Psoas muscle (tissue), 8 donors: ENCODE data around the gene CUL9. TPM values are rescaled to one million over a fixed set of nuclear protein-coding genes. Genes with fewer than 3 reads are reported as not detected.

Experiments
- ATAC-seq, 4 donors: fragments of 200-7000 bp; cut with Tn5 transposase; one replicate each; pipeline ENCODE4 v1.9.1; 2020; ENCODE audit warnings: moderate library complexity in 3 of 4, mild to moderate bottlenecking in 2 of 4
- DNase-seq, 2 donors: peaks; one replicate each; pipeline ENCODE4 v3.0.0-alpha.2; 2020
- H3K27ac ChIP-seq: fragments of 200-600 bp; one replicate; pipeline ENCODE4 v1.8.0; 2022
- H3K27me3 ChIP-seq, 3 donors: fragments of 200-600 bp in 1 of 3; one replicate each; pipeline versions ENCODE4 v1.6.1 to v1.8.0; 2013 to 2022; ENCODE audit warnings: low read length in 2 of 3, mild to moderate bottlenecking in 2 of 3, moderate library complexity in 1 of 3; ENCODE audit not compliant: insufficient read depth in 3 of 3
- H3K36me3 ChIP-seq, 2 donors: fragments of 200-600 bp in 1 of 2; one replicate each; pipeline versions ENCODE4 v1.6.1 to v1.8.0; 2013 to 2022; ENCODE audit warnings: low read depth in 1 of 2, mild to moderate bottlenecking in 1 of 2, moderate library complexity in 1 of 2; ENCODE audit not compliant: insufficient read depth in 1 of 2
- H3K4me1 ChIP-seq: fragments of 200-600 bp; one replicate; pipeline ENCODE4 v1.8.0; 2022
- H3K4me3 ChIP-seq: fragments of 200-600 bp; one replicate; pipeline ENCODE4 v1.8.0; 2022; ENCODE audit warnings: mild to moderate bottlenecking
- H3K9me3 ChIP-seq: fragments of 200-600 bp; one replicate; pipeline ENCODE4 v1.8.0; 2022
- WGBS, 3 donors: extraction: QIAGEN DNeasy Blood & Tissue Kit; methylation state at CpG; one replicate each; pipeline versions ENCODE4 v1.1.6 to v1.1.7; 2013; 5-methylcytosine and 5-hydroxymethylcytosine counted together
- intact Hi-C, 2 donors: fragments of 100-400 bp; cut with DNase I; formaldehyde crosslinking; loops; one replicate each; pipeline versions ENCODE4 v1.11.0 to v1.14.2; 2022
- polyA plus RNA-seq, 3 donors: library from polyadenylated mRNA; stranded (reverse); fragments of 200-250 nt; gene quantifications; one replicate each; pipeline ENCODE4 v1.2.3, GENCODE V29; 2013
- total RNA-seq, 4 donors: library from RNA; stranded (reverse); fragmentation: NEBNext Ultra II Directional in 2 of 4; extraction: Animal tissue kit (Norgen Biotek cat#: 25700) in 2 of 4; gene quantifications; one replicate each; pipeline versions ENCODE4 v1.2.1 to v1.2.4, GENCODE V29; 2021 to 2023
- TF ChIP-seq, protein P1 (sequence below): fragments of 200-600 bp; IDR thresholded peaks from one replicate; pipeline ENCODE4 v1.8.0; 2022; ENCODE audit warnings: antibody characterized with exemption
- donor health status: healthy with polysubstance abuse.
- donor health status: DM: no; HTN: no; CAD: no; lungs with moderate emphysema.
- donor health status: Bipolar disorder and iron deficiency.
- donor health status: healthy.
- donor health status: DM: yes; HTN: yes; CAD: no.
- donor health status: DM: no; HTN: no; CAD: no.
- donor health status: DM: no; HTN: no; CAD: no.
- donor health status: DM: yes; HTN: yes; CAD: no.

CUL9 gene
- total and polyA plus RNA-seq, 7 donors, result 6.3 to 10.9 (median 10.7) TPM

DNA sequence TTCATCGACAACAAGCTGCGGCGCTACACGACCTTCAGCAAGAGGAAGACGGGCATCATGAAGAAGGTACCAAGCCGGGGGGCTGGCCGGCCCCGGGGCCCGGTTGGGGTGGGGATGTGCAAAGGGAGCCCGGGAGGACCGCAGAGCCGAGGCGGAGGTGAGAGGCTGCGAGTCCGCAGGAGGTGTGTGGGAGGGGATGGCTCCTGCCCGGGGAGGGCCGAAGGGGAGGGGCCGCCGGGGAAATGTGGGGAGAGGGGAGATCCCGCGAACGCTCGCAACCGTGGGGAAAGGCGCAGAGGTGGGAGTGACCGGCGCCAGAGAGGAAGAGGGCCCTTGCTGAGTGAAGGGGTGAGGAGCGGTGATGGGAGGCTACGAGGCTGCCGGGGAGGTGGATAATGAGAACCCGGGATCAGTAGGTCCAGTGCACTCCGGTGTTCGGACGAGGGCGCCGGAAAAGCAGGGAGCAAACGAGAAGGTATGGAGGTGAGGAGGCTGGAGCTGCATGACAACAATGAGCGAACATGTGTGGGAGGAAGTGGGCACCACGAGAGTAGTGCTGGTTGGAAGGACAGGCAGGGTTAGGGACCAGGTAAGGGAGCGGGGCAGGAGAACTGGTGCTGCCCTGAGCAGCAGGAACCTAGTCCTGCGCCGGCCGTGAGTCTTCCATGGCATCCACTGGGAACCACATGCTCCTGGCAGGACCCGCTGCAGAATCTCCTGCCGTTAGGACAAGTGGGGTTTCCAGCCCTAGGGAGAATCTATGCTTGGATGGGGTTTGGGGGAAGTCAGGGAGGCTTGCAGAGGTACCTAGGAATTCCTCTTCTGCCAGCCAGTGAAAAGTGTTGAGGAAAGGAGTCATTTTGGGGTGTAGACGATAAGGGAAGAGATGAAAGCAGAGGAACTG lies 9.6 kb upstream of the CUL9 start:
- Histone ChIP-seq H3K4me1 (peaks cover 34% of the 10 kb centered on the region), H3K4me3 (peak overlapping the region; percentile 89), H3K36me3 (peaks cover 0 to 25% of the 10 kb centered on the region in 2 donors), H3K27ac (peak overlapping the region; percentile 97), H3K27me3 (no peaks in the 10 kb centered on the region), H3K9me3 (no peaks in the 10 kb centered on the region)
- peak; percentile 49 to 72 for DNase-seq
- TF ChIP-seq, protein P1, sequence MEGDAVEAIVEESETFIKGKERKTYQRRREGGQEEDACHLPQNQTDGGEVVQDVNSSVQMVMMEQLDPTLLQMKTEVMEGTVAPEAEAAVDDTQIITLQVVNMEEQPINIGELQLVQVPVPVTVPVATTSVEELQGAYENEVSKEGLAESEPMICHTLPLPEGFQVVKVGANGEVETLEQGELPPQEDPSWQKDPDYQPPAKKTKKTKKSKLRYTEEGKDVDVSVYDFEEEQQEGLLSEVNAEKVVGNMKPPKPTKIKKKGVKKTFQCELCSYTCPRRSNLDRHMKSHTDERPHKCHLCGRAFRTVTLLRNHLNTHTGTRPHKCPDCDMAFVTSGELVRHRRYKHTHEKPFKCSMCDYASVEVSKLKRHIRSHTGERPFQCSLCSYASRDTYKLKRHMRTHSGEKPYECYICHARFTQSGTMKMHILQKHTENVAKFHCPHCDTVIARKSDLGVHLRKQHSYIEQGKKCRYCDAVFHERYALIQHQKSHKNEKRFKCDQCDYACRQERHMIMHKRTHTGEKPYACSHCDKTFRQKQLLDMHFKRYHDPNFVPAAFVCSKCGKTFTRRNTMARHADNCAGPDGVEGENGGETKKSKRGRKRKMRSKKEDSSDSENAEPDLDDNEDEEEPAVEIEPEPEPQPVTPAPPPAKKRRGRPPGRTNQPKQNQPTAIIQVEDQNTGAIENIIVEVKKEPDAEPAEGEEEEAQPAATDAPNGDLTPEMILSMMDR, result no peak
- intact Hi-C loops, result no loop called here
- ATAC-seq, result no peak
- 1 to 2% (median 1%) methylated on average over 46 of the region's 46 CpGs for WGBS, 3 donors

- H3K27ac ChIP-seq, result peak overlapping the region; percentile 97
- WGBS, 3 donors, result 34 to 65% (median 38%) methylated on average over 7 to 11 of the region's 11 CpGs
- peaks cover 3 to 38% of the 10 kb centered on the region in 2 donors for H3K36me3 ChIP-seq
- ATAC-seq (no peak), DNase-seq (no peak)
- intact Hi-C loops, result no loop called here
- no peaks in the 10 kb centered on the region for H3K9me3 ChIP-seq
- no peaks in the 10 kb centered on the region for H3K27me3 ChIP-seq
- H3K4me3 ChIP-seq, result peak overlapping the region; percentile 89
- H3K4me1 ChIP-seq, result peaks cover 34% of the 10 kb centered on the region
- TF ChIP-seq, protein P1, result no peak
Observed at GRCh38 chr6:43173591-43174262, 8.3 kb upstream of the CUL9 start.

DNA sequence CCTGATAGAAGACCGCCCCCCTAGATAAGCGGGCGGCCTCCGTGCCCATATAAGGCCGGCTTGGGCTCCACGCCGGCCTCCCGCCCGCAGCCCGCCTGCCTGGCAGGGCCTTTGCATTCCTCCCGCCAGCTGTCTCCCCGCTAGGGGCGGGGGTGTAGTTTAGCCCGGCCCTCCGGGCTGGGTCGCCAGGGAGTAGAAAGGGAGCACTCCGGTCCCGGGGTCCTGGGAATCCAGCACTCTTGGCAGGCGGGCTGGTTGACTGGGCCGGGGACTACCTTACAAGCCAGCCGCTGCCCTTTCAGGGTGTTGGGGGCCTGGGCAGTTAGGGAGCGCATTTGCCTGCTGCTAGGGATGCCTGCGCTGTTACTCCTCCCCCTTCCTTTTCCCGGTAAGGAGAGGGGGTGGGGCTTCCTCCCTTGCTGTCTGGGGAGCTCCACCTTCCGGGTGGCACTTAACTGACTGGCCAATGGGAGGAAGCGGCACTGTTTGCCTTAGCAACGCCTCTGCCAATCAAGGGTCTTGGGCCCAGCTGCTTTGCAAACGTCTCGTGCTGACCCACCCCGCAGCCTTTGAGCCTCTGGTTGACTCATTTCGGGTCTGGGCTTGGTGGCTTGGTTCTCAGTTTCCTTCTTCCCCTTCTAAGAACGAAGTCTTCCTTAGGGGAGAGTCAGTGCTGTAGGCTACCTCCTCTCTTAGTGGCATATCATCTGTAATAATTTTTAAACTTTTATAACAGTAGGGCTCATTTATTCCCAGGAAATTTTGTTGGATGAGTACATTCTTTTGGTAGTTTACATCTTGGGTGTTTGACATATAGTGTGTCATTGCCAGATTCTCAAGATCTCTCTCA lies 7.5 kb upstream of the CUL9 start:
- no peaks in the 10 kb centered on the region for H3K9me3 ChIP-seq
- peak; percentile 96 to 98 for DNase-seq
- peak overlapping the region; percentile 89 for H3K4me3 ChIP-seq
- H3K4me1 ChIP-seq, result peaks cover 34% of the 10 kb centered on the region
- peak overlapping the region; percentile 97 for H3K27ac ChIP-seq
- H3K27me3 ChIP-seq, result no peaks in the 10 kb centered on the region
- H3K36me3 ChIP-seq, result peaks cover 11 to 46% of the 10 kb centered on the region in 2 donors
- TF ChIP-seq, protein P1, result peak; percentile 12
- intact Hi-C loops, result no loop called here
- peak; percentile 81 to 84 (median 84) for ATAC-seq
- 0 to 1% (median 1%) methylated on average over 25 to 32 of the region's 32 CpGs for WGBS, 3 donors

DNA sequence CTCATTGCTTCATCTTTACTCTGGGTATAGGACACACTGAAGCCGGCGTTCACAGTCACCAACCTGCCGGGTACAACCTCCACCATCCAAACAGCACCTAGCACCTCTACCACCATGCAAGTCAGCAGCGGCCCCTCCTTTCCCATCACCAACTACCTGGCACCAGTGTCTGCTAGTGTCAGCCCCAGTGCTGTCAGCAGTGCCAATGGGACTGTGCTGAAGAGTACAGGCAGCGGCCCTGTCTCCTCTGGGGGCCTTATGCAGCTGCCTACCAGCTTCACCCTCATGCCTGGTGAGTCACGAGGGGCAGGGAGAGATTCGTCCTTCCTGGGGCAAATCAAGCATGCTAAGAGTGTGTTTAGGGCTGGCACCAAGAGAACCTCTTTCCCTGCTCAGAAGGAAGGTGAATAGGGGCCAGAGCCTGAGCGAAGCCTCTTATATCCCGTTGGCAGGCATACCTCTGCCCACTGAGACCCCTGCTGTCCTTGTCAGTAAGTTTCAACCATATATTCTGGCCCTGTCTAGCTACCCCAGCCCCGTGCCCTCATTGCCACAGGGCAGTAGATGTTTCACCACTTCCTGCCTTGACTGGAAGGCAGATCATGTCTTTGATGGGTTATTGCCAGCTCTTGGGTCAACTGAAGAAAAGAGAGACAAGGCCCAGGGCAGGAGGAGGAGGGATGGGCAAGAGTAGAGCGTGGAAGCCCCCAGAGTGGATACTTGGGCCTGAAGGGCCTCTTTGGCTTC lies 6.1 kb upstream of the CUL9 start:
- peaks cover 34% of the 10 kb centered on the region for H3K4me1 ChIP-seq

More for the DNA sequence above, 6.1 kb upstream of the CUL9 start:
- Histone ChIP-seq H3K27me3 (no peaks in the 10 kb centered on the region), H3K4me3 (no peak overlapping the region), H3K9me3 (no peaks in the 10 kb centered on the region), H3K36me3 (peaks cover 11 to 57% of the 10 kb centered on the region in 2 donors), H3K27ac (peak overlapping the region; percentile 97)
- WGBS, 3 donors, result 89 to 93% (median 91%) methylated on average over 11 of the region's 11 CpGs
- DNase-seq, result no peak
- TF ChIP-seq, protein P1, result no peak
- intact Hi-C loops, result no loop called here
- ATAC-seq, result no peak
